Lung (tissue), 12 donors: Measurements from ENCODE around the gene LRFN5. TPM values are rescaled to one million over a fixed set of nuclear protein-coding genes. Genes with fewer than 3 reads are reported as not detected.

Source experiments
- ATAC-seq: fragments of 200-7000 bp; cut with Tn5 transposase; one replicate; pipeline ENCODE4 v1.9.1; 2020; ENCODE audit warnings: moderate number of reproducible peaks; ENCODE audit not compliant: insufficient read depth, low FRiP score
- DNase-seq, 3 donors: peaks; one replicate each; pipeline ENCODE4 v3.0.0-alpha.2; 2013 to 2017
- H3K27ac ChIP-seq, 2 donors: one replicate each; pipeline ENCODE4 v1.5.1; 2013; ENCODE audit warnings: mild to moderate bottlenecking in 2 of 2, moderate library complexity in 2 of 2, control low read depth in 1 of 2, inconsistent platforms in 1 of 2, low read depth in 1 of 2, low read length in 1 of 2
- H3K27me3 ChIP-seq, 3 donors: one replicate each; pipeline ENCODE4 v1.5.1; 2013; ENCODE audit warnings: low read length in 2 of 3; ENCODE audit not compliant: control insufficient read depth in 3 of 3, insufficient read depth in 3 of 3
- H3K36me3 ChIP-seq, 4 donors: one replicate each; pipeline ENCODE4 v1.5.1; 2013; ENCODE audit warnings: low read length in 4 of 4, mild to moderate bottlenecking in 1 of 4, moderate library complexity in 1 of 4; ENCODE audit not compliant: control insufficient read depth in 4 of 4, insufficient read depth in 4 of 4
- H3K4me1 ChIP-seq, 5 donors: one replicate each; pipeline ENCODE4 v1.5.1; 2013; ENCODE audit warnings: low read length in 5 of 5, mild to moderate bottlenecking in 2 of 5, moderate library complexity in 1 of 5; ENCODE audit not compliant: control insufficient read depth in 5 of 5, insufficient read depth in 5 of 5
- H3K4me3 ChIP-seq: one replicate; pipeline ENCODE4 v1.5.1; 2013; ENCODE audit warnings: mild to moderate bottlenecking, control low read depth, moderate library complexity
- H3K9ac ChIP-seq, 2 donors: one replicate each; pipeline ENCODE4 v1.5.1; 2013; ENCODE audit warnings: low read length in 2 of 2, control low read depth in 1 of 2; ENCODE audit not compliant: insufficient read depth in 1 of 2
- H3K9me3 ChIP-seq, 4 donors: one replicate each; pipeline ENCODE4 v1.5.1; 2013; ENCODE audit warnings: low read length in 3 of 4, mild to moderate bottlenecking in 1 of 4, moderate library complexity in 1 of 4; ENCODE audit not compliant: control insufficient read depth in 4 of 4, insufficient read depth in 3 of 4
- WGBS, 2 donors: extraction: QIAGEN DNeasy Blood & Tissue Kit; methylation state at CpG; one replicate each; pipeline ENCODE4 v1.1.7; 2013; 5-methylcytosine and 5-hydroxymethylcytosine counted together
- polyA plus RNA-seq, 2 donors: library from polyadenylated mRNA; stranded (reverse); fragments of 200-250 nt; gene quantifications; one replicate each; pipeline ENCODE4 v1.2.1, GENCODE V29; 2013
- total RNA-seq, 2 donors: library from RNA; depleted of rRNA in 1 of 2; stranded (reverse); fragments of >200 nt in 1 of 2; gene quantifications; one replicate each; pipeline ENCODE4 v1.2.1, GENCODE V29; 2014 to 2021
- TF ChIP-seq, protein P1 (sequence below): IDR thresholded peaks from 2 replicates; pipeline ENCODE4 v1.5.1; 2012; ENCODE audit warnings: mild to moderate bottlenecking; ENCODE audit errors: control extremely low read depth, extremely low read depth
- donor health status: control.
- donor health status: control.
- donor health status: Bipolar disorder and iron deficiency.
- donor health status: healthy.
- donor health status: DM: yes; HTN: yes; CAD: no.

Gene LRFN5
- total and polyA plus RNA-seq, 4 donors, result 0.40 to 12.6 (median 1.2) TPM

DNA sequence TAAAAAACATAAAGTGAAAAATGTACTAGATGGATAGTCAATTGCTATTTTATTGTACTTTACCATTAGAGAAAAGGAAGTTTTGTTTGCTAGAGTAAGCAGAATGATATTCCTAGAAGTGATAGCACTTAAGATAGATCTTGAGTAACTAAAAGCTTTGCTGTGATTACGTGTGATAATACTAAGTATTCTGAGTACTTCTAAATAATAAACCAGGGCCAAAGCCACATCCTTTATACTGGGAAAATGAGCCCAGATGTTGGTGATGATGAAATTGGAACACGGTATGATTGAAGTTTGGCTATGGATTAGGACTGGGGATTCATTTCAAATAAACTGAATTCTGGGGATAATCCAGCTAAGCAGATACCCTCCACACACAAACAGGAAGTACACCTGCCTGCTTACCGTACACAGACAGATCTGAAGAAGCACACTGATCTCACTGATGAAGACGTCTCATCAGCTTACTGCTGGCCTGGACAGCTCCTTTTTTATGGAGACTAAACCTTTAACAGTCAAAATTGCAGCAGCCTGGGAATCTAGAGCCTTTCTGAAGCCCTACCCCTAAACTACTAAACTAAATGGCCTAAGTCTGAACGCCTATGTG is 199.8 kb downstream of the LRFN5 start:
- WGBS, 2 donors, result 73 to 81% methylated on average over 5 of the region's 5 CpGs
- Histone ChIP-seq H3K27me3 (no peaks in the 10 kb centered on the region), H3K27ac (no peak overlapping the region), H3K4me1 (peaks cover 0 to 9% (median 0%) of the 10 kb centered on the region in 5 donors), H3K9ac (no peak overlapping the region), H3K4me3 (no peak overlapping the region), H3K36me3 (no peaks in the 10 kb centered on the region), H3K9me3 (peaks cover 0 to 4% (median 0%) of the 10 kb centered on the region in 4 donors)
- no peak for ATAC-seq
- TF ChIP-seq, protein P1, sequence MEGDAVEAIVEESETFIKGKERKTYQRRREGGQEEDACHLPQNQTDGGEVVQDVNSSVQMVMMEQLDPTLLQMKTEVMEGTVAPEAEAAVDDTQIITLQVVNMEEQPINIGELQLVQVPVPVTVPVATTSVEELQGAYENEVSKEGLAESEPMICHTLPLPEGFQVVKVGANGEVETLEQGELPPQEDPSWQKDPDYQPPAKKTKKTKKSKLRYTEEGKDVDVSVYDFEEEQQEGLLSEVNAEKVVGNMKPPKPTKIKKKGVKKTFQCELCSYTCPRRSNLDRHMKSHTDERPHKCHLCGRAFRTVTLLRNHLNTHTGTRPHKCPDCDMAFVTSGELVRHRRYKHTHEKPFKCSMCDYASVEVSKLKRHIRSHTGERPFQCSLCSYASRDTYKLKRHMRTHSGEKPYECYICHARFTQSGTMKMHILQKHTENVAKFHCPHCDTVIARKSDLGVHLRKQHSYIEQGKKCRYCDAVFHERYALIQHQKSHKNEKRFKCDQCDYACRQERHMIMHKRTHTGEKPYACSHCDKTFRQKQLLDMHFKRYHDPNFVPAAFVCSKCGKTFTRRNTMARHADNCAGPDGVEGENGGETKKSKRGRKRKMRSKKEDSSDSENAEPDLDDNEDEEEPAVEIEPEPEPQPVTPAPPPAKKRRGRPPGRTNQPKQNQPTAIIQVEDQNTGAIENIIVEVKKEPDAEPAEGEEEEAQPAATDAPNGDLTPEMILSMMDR, result no peak
- DNase-seq, result peak in 2 of 3 donors; percentile 31 to 66

DNA sequence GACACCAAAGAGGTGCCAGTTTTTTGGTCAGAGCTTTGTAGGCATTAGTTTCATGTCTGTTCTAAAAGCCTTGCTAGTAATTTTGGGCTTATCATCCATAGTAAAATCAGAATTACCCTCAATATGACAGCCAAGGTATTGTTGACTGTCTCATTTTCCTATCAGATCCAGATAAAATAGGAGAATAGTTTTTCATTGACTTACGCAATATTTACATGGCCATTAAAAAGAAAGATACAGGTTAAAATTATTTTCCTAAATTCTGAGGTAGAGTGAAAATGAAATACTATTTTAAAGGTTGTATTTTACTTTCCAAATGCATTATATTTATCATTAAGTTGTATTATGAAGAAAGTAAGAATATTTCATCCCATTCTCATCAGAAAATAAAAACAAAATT is 203.7 kb downstream of the LRFN5 start:
- Histone ChIP-seq H3K4me3 (no peak overlapping the region), H3K9me3 (no peaks in the 10 kb centered on the region), H3K9ac (no peak overlapping the region), H3K4me1 (peaks cover 0 to 9% (median 0%) of the 10 kb centered on the region in 5 donors), H3K36me3 (no peaks in the 10 kb centered on the region), H3K27me3 (no peaks in the 10 kb centered on the region), H3K27ac (no peak overlapping the region)
- TF ChIP-seq, protein P1, result no peak
- no peak for DNase-seq
- no peak for ATAC-seq
- 90 to 91% methylated on average over 1 of the region's 1 CpG for WGBS, 2 donors

DNA sequence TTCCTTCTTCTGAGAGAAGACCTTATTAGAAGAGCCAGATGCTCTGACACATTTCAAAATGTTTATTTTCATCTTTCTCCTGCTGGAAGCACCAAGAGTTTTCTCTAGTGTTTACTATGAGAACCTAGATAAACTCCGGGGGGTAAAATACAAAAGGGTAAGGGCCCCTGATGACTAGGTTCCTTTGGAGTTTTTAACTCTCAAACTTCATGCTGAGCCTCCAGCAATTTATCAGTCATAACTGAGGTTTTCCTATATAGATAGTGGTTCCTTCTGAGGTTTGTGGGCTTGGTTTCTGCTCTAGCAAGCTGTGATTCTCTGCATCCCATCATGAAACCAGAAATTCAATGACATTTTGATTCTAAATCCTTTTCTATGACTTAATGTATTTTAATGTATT is 210.9 kb downstream of the LRFN5 start:
- no peaks in the 10 kb centered on the region for H3K27me3 ChIP-seq
- no peaks in the 10 kb centered on the region for H3K9me3 ChIP-seq
- no peak overlapping the region for H3K27ac ChIP-seq
- no peaks in the 10 kb centered on the region for H3K36me3 ChIP-seq
- ATAC-seq, result no peak
- TF ChIP-seq, protein P1, result no peak
- 64 to 78% methylated on average over 1 of the region's 1 CpG for WGBS, 2 donors
- H3K9ac ChIP-seq, result no peak overlapping the region
- no peak overlapping the region for H3K4me3 ChIP-seq
- H3K4me1 ChIP-seq, result no peaks in the 10 kb centered on the region
- no peak for DNase-seq

DNA sequence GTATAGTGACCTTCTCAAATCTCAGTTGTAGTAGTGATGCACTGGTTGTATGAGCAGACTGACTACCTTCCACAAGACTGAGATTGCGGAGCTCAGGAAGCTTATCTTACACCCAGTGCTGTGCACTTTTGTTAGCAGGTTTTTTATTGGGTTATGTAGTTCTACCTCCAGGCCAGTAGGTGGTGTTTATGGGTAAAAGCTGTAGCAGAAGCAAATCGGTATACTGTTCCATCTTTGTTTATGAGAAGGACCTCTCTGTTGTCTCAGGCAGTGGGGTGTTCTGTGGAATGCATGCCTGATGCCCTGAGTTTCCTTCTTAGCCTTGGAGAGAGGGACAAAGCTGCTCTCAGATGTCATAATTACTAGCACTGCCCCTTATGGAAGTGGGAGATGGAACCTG is 217.8 kb downstream of the LRFN5 start:
- ATAC-seq (no peak), DNase-seq (no peak)
- TF ChIP-seq, protein P1, result no peak
- WGBS, 2 donors, result 92 to 93% methylated on average over 2 of the region's 2 CpGs
- H3K4me3 ChIP-seq, result no peak overlapping the region
- no peak overlapping the region for H3K27ac ChIP-seq
- H3K9ac ChIP-seq, result no peak overlapping the region
- H3K4me1 ChIP-seq, result no peaks in the 10 kb centered on the region
- H3K36me3 ChIP-seq, result no peaks in the 10 kb centered on the region
- H3K9me3 ChIP-seq, result peaks cover 0 to 2% (median 0%) of the 10 kb centered on the region in 4 donors
- H3K27me3 ChIP-seq, result no peaks in the 10 kb centered on the region
